ENCODE data around the gene PYM1.

Gene PYM1

DNA sequence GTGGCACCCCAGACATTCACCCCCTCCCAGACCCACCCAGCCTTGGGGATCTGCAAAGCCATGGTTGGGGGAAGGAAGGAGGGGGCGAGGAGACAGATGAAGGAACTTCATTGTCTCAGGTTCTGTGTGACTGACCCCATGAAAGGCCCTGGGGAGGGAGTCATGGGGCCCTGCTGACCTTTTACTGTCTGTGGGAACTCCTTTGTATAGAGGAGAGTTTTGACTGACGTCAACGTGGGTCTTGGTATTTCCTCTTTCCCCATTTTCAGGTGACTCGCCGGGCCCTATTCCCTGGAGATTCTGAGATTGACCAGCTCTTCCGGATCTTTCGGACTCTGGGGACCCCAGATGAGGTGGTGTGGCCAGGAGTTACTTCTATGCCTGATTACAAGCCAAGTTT lies 43.1 kb upstream of the PYM1 start:
- no peak for DNase-seq (ENCODE audit: extremely low read depth, low read depth)
- H3K4me3 ChIP-seq (replicated peaks; ENCODE audit: low read depth, low read length) = no peak overlapping the region
- TF ChIP-seq, protein P1, sequence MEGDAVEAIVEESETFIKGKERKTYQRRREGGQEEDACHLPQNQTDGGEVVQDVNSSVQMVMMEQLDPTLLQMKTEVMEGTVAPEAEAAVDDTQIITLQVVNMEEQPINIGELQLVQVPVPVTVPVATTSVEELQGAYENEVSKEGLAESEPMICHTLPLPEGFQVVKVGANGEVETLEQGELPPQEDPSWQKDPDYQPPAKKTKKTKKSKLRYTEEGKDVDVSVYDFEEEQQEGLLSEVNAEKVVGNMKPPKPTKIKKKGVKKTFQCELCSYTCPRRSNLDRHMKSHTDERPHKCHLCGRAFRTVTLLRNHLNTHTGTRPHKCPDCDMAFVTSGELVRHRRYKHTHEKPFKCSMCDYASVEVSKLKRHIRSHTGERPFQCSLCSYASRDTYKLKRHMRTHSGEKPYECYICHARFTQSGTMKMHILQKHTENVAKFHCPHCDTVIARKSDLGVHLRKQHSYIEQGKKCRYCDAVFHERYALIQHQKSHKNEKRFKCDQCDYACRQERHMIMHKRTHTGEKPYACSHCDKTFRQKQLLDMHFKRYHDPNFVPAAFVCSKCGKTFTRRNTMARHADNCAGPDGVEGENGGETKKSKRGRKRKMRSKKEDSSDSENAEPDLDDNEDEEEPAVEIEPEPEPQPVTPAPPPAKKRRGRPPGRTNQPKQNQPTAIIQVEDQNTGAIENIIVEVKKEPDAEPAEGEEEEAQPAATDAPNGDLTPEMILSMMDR (IDR thresholded peaks at IDR 0.05; ENCODE audit: low read depth, low read length, missing control alignments) = no peak

DNA sequence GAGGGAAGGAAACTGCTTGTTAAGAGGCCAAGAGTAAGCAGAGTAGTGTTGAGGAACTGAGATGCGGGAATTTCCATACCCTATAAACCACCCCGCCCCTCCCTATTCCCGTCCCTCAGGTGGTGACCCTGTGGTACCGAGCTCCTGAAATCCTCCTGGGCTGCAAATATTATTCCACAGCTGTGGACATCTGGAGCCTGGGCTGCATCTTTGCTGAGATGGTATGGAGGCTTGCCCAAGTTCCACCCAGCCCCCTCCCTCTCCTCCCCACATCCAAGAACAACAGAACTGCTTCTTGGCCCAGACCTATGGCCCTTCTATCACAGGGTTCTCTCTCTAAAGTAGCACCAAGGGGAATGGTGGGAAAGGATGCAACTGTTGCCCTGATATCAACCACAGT lies 41.7 kb upstream of the PYM1 start:
- no peak for DNase-seq (ENCODE audit: extremely low read depth, low read depth)
- no peak overlapping the region for H3K4me3 ChIP-seq (replicated peaks; ENCODE audit: low read depth, low read length)
- TF ChIP-seq, protein P1 (IDR thresholded peaks at IDR 0.05; ENCODE audit: low read depth, low read length, missing control alignments) = no peak

DNA sequence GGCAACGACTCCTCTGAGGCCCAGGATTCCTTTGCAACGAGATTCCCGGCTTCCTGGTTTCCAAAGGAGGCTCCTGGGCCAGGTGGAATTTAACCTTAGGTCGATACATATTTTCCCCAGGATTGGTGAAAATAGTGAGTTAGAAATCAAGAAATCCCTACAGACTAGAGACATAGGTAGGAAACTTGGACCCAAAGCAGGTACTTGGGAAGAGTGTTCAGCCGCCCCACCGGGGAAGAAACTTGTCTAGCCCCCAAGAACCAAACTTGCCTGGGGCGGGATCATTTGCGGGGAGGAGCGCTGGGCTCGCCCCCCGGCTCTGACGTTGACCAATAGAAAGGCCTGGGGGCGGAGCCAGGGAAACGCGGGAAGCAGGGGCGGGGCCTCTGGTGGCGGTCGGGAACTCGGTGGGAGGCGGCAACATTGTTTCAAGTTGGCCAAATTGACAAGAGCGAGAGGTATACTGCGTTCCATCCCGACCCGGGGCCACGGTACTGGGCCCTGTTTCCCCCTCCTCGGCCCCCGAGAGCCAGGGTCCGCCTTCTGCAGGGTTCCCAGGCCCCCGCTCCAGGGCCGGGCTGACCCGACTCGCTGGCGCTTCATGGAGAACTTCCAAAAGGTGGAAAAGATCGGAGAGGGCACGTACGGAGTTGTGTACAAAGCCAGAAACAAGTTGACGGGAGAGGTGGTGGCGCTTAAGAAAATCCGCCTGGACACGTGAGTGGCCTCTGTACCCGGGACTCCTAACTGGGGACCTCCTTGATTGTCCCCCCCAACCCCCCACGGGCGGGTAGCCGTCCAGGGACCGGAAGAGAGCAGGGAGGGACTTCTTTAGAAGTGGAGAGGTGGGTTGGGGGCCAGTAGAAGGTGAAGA lies 39.0 kb upstream of the PYM1 start, which contains the start of gene CDK2:
Gene CDK2, plus strand, starts transcription at position 423 of the 874 bp plus-strand sequence. Its CDS starts 179 bp downstream, at position 602.
- TF ChIP-seq, protein P1 (IDR thresholded peaks at IDR 0.05; ENCODE audit: low read depth, low read length, missing control alignments) = no peak
- no peak for DNase-seq (ENCODE audit: extremely low read depth, low read depth)
- peak within 1 kb of the TSS; percentile 91 for H3K4me3 ChIP-seq (replicated peaks; ENCODE audit: low read depth, low read length)

DNA sequence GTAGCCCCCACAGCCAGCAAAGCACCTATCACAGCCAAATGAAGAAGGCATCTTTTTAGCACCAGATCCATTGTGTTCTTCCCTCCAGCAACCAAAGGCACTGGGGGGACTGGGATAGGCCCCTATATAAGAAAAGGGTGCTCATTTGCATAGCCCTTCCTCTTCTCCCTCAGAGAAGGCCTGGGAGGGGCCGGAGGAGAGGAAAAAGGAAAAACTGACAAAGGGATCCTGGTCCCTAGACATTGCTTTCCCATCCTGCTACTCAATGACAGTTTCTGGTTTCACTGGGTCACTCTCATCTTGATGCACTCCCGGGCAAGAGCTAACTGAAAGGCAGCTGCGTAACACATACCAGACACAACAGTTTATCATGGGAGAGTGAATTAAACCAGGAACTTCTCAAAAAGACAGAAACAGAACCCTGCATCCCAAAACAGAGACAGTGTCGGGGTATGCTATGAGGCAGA lies 38.3 kb upstream of the PYM1 start, which contains the start of gene PMEL:
Gene PMEL, minus strand, starts transcription at position 102 of the 467 bp plus-strand sequence. Its CDS starts 31 bp downstream, at position 71.
- TF ChIP-seq, protein P1 (IDR thresholded peaks at IDR 0.05; ENCODE audit: low read depth, low read length, missing control alignments) = no peak
- peak within 1 kb of the TSS; percentile 91 for H3K4me3 ChIP-seq (replicated peaks; ENCODE audit: low read depth, low read length)
- DNase-seq (ENCODE audit: extremely low read depth, low read depth) = no peak

DNA sequence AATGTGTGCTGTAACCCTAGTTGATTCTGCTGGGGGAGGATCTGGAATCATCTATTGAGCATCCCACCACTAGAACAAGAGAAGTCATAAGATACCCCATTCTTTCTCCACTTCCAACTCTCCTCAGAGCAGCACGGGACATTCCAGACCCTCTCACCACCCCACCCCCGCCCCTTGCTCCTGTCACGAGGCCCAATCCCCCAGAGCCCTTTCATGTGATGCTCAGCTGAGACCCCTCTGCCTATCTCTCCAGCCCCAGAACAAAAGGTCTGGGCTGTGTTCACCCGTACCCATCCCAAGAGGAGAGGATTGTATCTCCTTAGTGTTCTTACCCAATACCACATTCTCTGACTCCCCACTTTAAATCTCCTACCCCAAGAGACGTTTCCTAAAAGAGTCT lies 37.5 kb upstream of the PYM1 start:
- no peak overlapping the region for H3K4me3 ChIP-seq (replicated peaks; ENCODE audit: low read depth, low read length)
- TF ChIP-seq, protein P1 (IDR thresholded peaks at IDR 0.05; ENCODE audit: low read depth, low read length, missing control alignments) = no peak
- DNase-seq (ENCODE audit: extremely low read depth, low read depth) = no peak

DNA sequence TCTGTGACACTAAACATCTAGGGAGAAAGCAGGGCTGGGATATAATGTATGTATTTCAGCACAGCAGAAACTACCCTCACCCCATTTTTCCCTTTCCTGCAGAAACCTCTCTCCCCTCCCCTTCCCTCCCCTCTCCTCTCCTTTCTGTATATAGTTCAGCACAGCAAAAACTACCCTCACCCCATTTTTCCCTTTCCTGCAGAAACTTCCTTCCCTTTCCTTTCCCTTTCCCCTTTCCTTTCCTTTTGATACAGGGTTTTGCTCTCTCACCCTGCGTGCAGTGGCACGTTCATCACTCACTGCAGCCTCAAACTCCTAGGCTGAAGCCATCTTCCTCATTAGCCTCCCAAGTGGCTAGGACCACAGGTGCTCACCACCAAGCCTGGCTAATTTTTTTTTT lies 36.1 kb upstream of the PYM1 start:
- H3K4me3 ChIP-seq (replicated peaks; ENCODE audit: low read depth, low read length) = no peak overlapping the region
- DNase-seq (ENCODE audit: extremely low read depth, low read depth) = no peak
- TF ChIP-seq, protein P1 (IDR thresholded peaks at IDR 0.05; ENCODE audit: low read depth, low read length, missing control alignments) = no peak
